SKM-1 treated with dmso at 0.1 percent for 144 hours (cell line): Measurements from ENCODE around the gene C16orf95.

ENCODE experiments used
- DNase-seq: peaks from one replicate; lab custom pipeline; 2025; ENCODE audit not compliant: unreplicated experiment; lab: John Stamatoyannopoulos, UW

C16orf95 gene

DNA sequence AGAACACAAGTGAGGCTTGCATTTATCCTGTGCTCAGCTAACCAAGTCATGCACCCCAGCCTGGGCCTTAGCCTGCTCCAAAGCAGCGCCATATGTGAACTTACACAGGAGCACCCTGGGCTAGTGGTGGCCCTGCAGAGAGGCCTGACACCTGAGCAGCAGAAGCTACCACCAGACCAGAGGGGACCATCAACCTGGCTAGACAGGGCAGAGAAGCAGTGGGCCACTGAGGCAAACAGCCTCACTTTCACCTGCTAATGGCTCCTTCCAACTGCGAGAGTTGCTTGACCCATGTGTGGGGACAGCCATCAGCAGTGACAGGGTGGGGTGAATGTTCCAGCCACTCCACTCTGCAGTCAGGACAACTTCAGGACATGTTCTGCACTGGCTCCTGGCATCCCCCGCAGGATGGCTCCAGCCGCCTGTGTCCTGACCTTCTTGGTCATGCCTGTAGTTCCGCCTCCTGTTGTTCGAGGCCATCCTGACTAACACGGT is 2.9 kb upstream of the C16orf95 start:
- DNase-seq: no peak

DNA sequence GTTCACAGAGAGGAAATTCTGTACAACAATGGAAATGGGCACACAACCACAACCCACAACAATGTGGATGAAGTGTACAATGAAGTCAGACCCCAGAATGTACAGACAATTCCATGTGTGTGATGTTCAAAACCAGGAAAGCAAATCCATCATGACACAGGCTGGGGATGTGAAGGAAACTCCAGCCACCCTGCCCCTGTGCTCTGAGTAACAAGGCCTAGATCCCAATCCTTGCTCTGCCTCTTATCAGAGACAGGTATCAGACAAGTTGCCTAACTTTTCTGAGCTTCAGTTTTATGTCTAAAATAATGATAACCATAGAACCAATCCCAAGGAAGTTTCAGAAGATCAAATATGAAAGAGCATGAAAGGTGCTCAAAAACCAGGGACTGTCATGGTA is 1.8 kb upstream of the C16orf95 start:
- DNase-seq: no peak

DNA sequence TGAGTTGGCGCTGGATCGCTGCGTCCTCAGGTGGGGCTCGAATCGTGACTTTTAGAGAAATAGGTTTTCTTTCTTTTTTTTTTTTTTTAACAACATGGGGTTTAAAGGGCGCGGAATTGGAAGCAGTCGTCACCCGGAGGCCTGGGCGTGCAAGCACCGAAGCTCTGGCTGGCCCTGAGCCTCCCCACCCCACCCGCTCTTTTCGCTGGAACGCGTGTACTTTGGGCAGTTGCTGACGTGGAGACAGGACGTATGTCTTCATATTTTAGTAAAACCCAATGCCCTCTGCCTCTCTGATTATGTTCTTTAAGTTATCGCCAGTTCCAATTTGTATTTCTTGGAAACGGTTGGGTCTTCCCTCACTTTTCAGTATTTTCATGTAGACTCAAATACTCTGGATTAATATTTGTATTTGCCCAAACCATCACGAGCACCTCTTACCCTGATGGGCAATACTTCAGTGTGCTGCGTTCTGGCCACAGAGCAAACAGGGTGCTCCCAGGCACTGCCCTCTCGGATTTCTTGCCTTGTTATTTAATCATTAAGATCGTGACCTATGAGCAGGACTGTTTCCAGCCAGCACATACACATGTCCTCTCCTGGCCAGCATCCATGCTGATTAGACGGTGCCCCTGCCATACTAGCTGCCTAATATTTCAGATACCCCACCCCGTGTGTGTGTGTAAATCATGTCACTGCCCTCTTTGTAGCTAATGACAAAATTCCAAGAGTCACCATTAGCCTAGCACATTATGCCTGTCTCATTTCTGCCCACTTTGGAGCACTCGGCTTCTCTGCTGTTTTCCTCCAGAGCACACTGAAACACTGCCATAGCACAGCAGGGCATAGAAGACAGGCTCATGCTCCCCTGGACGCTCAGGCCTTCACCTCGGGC is 805 bp upstream of the C16orf95 start:
- DNase-seq: no peak

DNA sequence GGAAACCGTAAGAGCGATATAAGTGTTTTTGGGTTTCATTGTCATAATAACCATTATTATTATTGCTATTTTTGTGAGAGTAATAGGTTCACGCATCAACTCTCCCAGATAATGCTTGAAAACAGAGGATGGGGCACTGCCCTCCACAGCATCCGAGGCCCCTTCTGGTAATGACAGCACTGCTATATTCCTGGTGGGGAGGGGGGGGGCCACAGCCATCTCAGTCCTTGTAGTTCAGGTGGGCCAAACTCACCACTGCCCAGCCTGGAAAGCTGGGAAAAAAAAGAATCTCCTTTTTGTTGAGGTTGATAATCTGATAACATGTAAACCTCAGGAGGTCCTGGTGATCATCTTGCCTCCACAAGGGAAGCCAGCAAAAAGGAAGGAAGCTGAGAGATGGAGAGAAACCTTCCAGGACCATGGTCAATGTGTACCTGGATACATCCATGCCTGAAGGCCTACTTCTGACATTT is 706 bp downstream of the C16orf95 start:
- no peak for DNase-seq

DNA sequence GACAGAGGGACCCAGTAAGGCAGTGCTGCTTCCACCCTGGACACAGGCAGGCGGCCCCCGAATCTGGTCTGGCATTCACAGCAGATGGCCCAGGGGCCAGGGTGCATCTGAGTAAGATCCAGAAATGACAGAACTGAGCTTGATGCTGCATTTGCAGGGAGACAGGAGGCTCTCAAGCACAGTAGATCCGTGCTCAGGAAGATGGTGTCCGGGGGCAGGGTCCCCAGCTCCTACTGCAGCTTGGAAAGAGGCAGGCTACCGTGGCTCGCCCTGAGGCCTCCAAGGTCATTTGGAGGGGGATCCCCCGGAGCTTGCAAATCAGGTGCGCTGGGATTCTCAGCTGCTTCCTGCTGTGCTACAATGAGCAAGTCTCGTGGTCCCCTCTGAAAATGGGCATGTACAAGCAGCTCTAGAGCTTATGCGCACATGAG is 2.2 kb downstream of the C16orf95 start:
- DNase-seq: no peak

DNA sequence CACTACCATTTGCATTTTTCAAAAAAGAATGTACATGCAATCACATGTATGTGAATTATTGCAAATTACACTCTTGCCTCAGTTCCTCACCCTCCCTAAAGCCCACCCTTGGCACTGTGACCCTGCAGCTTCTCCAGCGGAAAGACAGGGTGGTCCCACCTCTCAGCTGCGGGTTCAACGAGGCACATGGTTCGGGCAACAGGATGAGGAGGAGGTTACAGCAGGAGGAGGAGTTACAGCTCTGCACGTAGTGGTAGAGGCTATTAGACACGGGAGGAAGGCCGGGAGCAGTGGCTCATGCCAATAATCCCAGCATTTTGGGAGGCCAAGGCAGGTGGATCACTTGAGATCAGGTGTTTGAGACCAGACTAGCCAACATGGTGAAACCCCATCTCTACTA is 5.2 kb downstream of the C16orf95 start:
- no peak for DNase-seq

DNA sequence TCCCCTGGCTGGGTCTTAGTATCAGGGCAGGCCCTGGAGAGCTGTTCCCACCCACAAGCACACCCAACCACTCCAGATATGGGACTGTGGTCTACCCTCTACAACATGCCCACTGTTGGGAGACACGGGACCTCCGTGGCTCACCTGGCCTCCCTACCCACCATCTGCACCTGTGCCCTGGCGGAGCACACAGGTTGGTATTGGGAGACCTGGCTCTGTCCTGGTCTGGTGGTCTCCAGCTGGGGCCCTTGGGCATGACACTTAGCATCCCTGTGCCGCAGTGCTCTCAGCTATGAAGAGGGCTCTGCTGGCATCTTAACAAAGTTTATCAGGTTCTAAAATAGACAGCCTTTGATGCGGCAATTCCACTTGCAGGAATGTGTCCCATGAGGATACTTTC is 5.8 kb downstream of the C16orf95 start:
- no peak for DNase-seq

DNA sequence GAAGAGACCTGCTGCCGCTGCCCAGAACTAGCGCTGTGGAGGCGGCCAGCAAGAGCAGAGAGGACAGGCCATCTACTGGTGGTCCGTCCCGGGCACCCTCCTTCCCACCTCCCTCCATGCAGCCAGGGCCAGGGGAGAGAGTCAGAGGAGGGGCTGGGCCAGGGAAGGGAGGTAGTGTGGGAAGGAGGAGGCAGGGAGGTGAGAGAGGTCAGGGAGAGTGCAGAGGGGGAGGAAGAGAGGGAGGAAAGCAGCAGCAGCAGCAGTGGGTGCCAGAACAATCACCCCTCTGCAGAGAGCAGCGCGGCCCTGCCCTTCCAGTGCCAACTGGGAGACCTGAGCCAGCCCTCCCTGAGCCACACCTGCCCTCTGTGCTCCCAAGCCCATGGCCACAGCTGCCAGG is 6.6 kb downstream of the C16orf95 start:
- no peak for DNase-seq

DNA sequence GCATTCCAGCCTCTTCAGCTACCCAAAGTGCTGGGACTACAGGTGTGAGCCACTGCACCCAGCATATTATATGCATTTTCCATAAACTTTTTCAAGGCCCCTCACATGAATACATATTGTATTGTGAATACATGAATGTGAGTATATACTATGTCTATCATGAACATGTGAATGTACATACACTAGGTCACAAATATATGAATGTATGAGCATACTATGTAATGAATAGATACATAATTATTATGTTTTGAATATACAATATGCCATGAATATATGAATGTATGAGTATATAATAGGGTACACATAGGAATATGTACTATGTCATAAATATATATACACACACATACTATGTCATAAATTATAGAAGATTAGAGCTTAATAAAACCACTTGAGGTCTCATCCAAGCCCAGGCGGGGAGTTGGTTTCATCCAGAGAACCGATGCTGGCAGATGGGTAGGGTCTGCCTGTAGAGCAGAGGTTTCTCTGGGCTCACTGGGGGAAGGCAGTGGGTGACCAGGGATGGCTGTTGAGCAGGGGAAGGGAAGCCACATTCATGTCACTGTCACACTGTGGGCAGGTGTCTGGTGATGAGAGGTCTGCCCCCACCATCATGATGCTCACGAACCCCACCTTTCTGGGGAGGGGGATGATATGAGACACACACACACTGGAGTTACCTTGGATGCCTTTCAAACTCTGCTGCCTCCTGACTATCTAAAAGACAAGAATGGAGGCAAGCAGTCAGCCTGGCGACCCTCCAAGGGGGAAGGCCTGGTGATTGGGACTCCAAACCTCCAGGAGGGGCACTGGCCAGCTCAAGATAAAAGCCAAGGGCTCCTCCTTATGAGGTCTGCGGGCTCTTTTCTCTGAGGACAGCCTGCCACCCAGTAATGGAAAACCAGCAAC is 7.3 kb downstream of the C16orf95 start:
- DNase-seq: no peak

DNA sequence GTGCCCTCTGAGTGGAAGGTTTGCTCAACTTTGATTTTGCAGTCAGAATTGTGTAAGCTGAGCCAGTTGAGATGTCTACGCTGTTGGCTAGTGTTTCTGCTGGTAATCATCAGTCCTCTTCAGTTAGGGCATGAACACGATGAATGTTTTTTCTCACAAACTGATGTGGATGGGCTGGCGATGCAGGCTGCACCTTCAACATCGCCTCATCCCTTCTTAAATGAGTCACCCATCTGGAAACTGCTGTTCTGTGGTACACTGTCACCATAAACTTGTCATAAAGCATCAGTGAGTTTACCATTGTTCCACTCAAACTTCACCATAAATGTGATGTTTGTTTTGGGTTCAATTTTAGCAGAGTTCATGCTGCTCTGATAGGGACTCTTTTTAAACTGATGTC is 8.4 kb downstream of the C16orf95 start:
- no peak for DNase-seq

DNA sequence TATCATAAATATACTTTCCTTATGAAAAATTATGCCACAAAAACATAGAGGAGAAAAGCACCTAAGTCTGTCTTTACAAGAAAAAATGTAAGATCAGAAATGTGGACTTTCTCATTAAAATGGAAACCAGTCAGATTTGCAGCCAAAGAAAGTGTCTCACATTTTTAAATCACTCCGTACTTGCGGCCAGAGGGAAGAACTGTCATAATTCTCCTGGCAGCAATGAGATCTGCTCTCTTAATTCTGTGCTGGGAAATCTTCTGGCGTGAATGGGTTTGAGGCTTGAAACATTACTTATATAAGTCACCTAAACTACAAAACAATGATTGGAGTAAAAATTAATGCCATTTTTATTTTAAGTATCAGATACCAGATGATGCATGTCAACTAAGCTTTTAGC is 10.7 kb downstream of the C16orf95 start:
- DNase-seq: no peak

DNA sequence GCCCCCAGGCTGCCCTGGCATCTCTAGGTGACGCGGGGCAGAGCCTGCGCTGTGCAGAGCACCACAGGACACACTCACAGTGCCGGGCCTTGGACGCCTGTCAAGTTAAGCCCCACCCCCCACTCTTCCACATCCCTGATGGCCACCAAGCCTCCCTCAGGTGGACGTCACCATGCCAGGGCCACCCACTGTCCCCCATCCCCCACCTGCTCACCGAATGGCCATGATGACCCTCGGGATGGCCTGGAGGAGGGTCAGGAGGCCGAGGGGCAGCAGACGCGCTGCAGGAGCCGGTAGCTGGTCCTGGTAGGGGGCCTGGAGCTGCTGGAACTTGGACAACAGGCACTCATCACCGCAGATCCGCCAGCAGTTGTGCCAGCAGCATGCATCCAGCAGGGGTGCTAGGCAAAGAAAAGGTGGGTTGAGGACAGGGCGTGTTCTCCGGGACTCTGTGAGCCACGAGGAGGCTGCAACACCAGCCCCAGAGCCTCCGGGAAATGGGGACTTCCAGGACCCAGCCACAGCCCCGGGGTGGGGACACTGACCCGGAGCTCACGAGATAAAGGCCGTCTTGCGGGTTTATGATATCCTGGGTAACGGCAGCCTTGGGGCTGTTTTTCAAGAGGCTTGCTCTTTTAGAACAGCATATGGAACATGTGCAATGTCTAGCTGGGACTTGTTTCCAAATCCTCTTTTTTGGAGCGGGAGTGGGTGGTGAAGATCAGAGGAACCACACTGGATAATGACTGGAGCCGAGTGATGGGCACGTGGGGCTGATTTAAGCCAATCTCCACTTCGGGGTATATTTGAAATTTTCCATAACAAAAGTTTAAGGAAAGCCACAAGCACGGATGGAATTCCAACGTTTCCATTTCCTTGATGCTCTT is 11.4 kb downstream of the C16orf95 start:
- no peak for DNase-seq

DNA sequence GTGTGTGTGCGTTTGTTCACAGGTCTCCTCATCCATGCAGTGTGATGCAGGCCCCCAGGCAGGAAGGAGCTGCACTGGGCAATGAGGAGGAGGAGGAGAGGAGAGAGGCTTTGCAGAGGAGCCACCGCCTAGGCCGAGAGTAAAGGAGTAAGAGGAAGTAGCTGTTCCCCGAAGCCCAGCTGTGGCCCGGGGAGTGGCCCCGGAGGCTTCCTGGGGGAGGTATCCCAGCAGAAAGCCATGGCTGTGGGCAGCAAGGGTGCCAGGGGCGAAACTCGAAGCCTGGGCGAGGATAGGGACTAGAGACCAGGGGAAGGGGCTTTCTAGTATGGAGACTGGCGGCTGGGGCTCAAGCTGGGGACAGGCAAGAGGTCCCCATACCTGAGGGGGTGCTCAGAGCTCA is 12.2 kb downstream of the C16orf95 start:
- DNase-seq: peak; percentile 44

DNA sequence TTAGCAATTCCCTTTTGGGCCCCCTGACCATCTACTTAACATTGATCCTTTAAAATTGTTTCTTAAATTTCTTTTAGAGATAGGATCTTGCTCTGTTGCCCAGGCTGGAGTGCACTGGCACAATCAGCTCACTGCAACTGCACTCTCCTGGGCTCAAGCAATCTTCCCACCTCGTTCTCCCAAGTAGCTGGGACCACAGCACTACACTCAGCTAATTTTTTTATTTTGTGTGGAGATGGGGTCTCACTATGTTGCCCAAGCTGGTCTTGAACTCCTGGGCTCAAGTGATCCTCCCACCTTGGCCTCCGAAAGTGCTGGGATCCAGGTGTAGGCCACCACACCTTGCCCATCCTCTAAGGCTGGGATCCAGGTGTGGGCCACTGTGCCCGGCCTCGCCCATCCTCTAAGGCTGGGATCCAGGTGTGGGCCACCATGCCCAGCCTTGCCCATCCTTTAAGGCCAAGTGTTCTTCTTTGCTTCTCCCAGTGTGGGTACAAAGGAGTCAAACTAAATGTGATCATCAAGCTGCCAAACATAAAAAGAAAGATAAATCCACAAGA is 13.2 kb downstream of the C16orf95 start:
- DNase-seq: no peak

DNA sequence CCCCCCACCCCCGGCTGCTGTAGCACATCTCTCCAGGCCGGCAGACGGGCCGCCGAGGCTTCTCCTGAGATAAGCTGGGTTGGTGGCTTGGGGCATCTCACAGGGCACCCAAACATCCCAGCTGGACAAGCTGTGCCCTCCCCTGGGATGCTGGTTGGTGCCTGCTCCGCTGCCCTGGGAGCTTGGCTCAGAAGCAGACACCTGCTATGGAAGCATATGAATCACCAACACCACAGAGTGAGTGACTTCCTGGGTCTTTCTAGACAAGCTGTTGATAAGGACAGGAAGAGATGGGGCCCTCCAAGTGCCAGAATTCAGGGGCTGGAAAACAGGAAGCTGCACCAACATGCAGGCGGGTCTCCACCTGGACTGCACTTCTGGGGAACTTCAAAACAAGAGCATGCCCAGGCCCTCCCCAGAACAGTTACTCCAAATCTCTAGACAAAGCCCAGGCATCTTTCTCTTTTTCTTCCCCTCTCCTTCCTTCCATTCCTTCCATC is 13.7 kb downstream of the C16orf95 start:
- DNase-seq: no peak

DNA sequence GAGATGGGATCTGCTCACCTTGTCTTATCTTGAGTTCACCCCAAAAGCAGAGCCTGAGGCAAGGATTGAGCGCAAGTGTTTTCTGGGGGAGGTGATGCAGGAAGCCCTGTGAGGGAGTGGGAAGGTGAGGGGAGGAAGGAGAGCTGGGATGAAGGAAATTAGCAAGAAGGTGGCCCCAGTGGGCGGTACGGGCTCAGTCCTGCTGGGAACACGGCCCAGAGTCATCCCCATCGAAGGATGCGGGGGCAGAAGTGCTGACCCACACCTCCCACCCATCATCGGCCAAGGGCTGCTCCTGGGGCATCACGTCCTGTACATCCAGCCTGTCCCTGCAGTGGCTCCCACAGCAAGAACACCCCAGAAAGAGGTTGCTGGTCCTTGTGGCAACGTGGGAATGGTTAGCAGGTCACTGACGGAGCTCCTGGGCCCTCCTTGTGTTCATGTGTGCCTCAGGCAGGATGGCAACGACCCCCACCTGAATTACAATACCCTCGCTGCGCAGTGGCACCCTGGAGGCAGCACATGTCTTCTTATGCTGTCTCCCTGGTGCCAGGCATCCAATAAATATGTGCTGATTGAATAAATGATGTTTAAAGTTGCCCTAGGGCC is 18.2 kb downstream of the C16orf95 start:
- DNase-seq: no peak

DNA sequence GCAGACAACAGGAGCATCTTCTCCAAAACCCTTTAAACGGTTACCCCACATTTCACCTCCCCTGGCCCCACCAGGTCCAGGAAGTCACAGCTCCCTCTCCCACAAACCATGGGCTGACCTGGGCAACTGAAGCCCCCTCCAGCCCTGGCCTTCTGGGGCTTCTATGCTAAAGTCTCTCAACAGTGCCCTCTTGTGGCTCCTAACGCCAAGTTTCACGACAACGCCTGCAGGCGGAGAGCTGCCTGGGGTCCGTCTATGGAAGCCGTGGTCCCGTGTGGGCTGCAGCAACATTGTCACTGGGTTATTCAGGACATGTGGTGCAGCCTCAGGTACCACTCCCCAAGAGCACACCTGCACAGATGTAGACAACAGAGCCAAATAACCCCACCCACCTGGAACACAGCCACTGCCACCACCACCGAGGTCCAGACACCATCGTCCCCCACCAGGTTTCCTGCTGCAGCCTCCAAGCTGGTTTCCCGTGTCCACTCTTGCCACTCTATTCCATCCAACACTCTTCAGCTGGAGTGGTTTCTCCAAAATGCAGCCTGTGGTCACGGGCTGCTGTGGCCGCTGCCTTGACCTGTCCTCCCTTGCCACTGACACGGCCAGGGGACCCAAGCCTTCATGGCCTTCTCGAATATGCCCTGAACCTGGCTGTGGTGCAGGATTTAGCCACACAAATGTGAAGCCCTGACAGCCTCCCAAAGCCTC is 19.1 kb downstream of the C16orf95 start:
- no peak for DNase-seq

DNA sequence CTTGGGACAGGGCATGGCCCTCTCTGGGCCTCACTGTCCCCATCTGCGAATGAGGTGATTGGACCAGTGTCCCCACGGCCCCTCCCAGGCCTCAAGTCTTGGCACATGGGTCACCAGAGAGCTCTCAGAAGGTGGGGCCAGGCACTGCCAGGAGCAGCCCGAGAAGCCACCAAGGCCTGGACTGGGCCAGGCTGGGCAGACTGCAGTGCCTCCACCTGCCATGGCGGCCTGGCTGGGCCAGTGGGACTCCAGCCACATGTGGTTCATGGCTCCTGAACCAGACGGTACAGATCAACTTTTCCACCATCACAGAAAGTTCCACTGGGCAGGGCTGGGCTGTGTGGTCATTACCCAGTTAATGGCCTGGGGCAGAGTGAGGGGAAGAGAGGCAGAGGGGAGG is 19.8 kb downstream of the C16orf95 start:
- DNase-seq: no peak
